ENCODE data around the gene PIM1.

- TF ChIP-seq CTCF (conservative IDR thresholded peaks at IDR 0.05) (no peak), ZFX (IDR thresholded peaks at IDR 0.05) (no peak)
These were observed 24.5 kb upstream of the PIM1 start for GRCh38 chr6:37145443-37145842.

Data from C4-2B (cell line).